ENCODE data around the gene KCNJ14.
A peak's percentile ranks its signal among the peaks of the same experiment; 100 is the strongest.

KCNJ14 gene

DNA sequence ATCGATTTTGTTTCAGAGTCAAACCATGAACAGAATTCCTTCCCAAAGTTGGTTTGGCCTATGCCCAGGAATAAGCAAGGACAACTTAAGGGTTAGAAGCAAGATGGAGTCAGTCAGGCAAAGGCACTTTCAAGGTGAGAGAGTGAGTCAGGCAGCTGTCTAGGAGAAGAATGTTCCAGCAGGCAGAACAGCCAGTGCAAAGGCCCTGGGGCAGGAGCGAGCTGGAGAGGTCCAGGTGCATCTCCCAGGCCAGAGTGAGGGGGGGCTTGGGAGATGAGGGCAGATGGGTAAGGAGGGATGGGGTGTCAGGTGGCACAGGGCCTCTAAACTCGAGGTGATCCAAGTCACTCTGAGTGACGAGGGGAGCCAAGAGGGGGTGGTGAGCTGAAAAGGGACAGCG, 18.8 kb upstream of the KCNJ14 start:
- no peak for TF ChIP-seq CTCF (IDR thresholded peaks at IDR 0.05; ENCODE audit: extremely low read depth, insufficient read depth, missing control alignments)
- DNase-seq (ENCODE audit: low spot score), result no peak
- in situ Hi-C loops (cut with MboI; ENCODE audit: low pct_unique_long_range_greater_than_20kb, low sequenced_read_pairs, unreplicated experiment), result no loop called here

- in situ Hi-C loops (cut with MboI; ENCODE audit: low pct_unique_long_range_greater_than_20kb, low sequenced_read_pairs, unreplicated experiment), result no loop called here
Observed at GRCh38 chr19:48441360-48442050, 13.9 kb upstream of the KCNJ14 start.

GRCh38 chr19:48442116-48443035, 13.0 kb upstream of the KCNJ14 start:
- TF ChIP-seq CTCF (IDR thresholded peaks at IDR 0.05; ENCODE audit: extremely low read depth, insufficient read depth, missing control alignments), result no peak
- in situ Hi-C loops (cut with MboI; ENCODE audit: low pct_unique_long_range_greater_than_20kb, low sequenced_read_pairs, unreplicated experiment), result no loop called here
- peak; percentile 21 for DNase-seq (ENCODE audit: low spot score)

More at GRCh38 chr19:48441360-48442050, 13.9 kb upstream of the KCNJ14 start:
- no peak for DNase-seq (ENCODE audit: low spot score)
- no peak for TF ChIP-seq CTCF (IDR thresholded peaks at IDR 0.05; ENCODE audit: extremely low read depth, insufficient read depth, missing control alignments)

DNA sequence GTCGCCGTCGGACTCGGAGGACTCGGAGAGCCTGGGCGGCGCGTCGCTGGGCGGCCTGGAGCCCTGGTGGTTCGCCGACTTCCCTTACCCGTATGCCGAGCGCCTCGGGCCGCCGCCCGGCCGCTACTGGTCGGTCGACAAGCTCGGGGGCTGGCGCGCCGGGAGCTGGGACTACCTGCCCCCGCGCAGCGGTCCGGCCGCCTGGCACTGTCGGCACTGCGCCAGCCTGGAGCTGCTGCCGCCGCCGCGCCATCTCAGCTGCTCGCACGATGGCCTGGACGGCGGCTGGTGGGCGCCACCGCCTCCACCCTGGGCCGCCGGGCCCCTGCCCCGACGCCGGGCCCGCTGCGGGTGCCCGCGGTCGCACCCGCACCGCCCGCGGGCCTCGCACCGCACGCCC, 12.1 kb upstream of the KCNJ14 start:
- in situ Hi-C loops (cut with MboI; ENCODE audit: low pct_unique_long_range_greater_than_20kb, low sequenced_read_pairs, unreplicated experiment), result no loop called here
- TF ChIP-seq CTCF (IDR thresholded peaks at IDR 0.05; ENCODE audit: extremely low read depth, insufficient read depth, missing control alignments), result no peak
- DNase-seq (ENCODE audit: low spot score), result peak; percentile 53

GRCh38 chr19:48443731-48444128, 11.6 kb upstream of the KCNJ14 start:
- no peak for TF ChIP-seq CTCF (IDR thresholded peaks at IDR 0.05; ENCODE audit: extremely low read depth, insufficient read depth, missing control alignments)
- DNase-seq (ENCODE audit: low spot score), result peak; percentile 56
- in situ Hi-C loops (cut with MboI; ENCODE audit: low pct_unique_long_range_greater_than_20kb, low sequenced_read_pairs, unreplicated experiment), result no loop called here

DNA sequence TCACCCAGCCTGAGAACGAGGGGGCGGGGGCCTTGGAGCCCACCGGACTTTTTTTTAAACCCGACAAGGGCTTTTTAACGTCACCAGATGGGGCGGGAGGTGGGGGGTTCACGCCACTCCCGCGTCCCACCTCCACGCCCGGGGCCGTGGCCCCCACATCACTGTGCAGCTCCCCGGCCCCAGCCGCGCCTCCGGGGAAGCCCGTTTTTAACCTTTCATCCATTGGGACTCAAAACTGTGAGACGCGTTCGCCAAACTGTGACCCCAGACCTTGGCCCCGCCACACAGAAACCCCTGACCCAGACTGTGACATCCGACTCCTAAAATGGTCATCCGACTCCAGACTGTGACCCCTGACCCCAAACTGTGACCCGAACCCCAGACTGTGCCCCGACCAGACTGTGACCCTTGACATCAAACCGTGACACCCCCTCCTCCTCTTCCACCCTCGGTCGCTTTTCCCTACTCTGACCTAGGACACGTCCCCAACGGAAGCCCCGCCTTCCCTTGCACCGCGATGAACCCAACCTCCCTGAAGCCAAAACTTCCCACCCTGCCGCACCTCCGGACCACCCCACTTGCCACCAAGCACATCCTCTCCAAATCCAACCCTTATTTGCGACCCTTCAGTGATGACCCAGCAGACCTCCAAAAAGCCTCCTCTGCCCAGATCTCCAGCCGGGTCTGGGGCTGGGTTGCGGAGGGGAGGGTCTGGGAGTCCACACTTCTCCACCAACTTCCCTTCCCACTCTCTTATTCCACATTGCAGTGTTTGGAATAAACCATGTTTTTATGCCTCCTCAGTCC, 11.0 kb upstream of the KCNJ14 start:
- TF ChIP-seq CTCF (IDR thresholded peaks at IDR 0.05; ENCODE audit: extremely low read depth, insufficient read depth, missing control alignments), result no peak
- in situ Hi-C loops (cut with MboI; ENCODE audit: low pct_unique_long_range_greater_than_20kb, low sequenced_read_pairs, unreplicated experiment), result no loop called here
- peak; percentile 51 for DNase-seq (ENCODE audit: low spot score)
